ENCODE results near the gene ARHGAP15. TPM values are rescaled to one million over a fixed set of nuclear protein-coding genes. Genes with fewer than 3 reads are reported as not detected.

The ARHGAP15 gene
- total and polyA plus RNA-seq, 4 donors = 3.8 to 17.9 (median 13.2) TPM

DNA sequence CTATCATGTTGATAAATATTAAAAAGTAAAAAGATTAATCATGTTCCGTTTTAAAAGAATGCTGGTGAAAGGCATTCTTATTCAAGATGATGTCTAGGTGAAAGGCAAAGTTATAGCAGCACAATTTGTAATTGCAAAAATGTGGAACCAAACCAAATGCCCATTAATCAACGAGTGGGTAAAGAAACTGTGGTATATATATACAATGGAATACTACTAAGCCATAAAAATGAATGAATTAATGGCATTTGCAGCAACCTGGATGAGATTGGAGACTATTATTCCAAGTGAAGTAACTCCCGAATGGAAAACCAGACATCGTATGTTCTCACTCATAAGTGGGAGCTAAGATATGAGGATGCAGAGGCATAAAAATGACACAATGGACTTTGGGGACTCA, 286.4 kb downstream of the ARHGAP15 start:
- H3K9ac ChIP-seq (ENCODE audit: low read depth in 1 of 2, low read length in 2 of 2) = no peak overlapping the region
- H3K27me3 ChIP-seq (ENCODE audit: control insufficient read depth in 4 of 4, insufficient read depth in 4 of 4, low read length in 3 of 4) = no peaks in the 10 kb centered on the region
- TF ChIP-seq, protein P1, sequence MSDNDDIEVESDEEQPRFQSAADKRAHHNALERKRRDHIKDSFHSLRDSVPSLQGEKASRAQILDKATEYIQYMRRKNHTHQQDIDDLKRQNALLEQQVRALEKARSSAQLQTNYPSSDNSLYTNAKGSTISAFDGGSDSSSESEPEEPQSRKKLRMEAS (IDR thresholded peaks at IDR 0.05) = no peak
- TF ChIP-seq SP1 (IDR thresholded peaks at IDR 0.05) (no peak), GABPA (IDR thresholded peaks at IDR 0.05 in 1 of 2, conservative IDR thresholded peaks at IDR 0.05 in 1 of 2) (no peak), ATF3 (IDR thresholded peaks at IDR 0.05) (no peak), YY1 (IDR thresholded peaks at IDR 0.05) (no peak), JUND (IDR thresholded peaks at IDR 0.05) (no peak), RAD21 (IDR thresholded peaks at IDR 0.05) (no peak), EGR1 (IDR thresholded peaks at IDR 0.05; ENCODE audit: low read depth in 2 of 2) (no peak), FOXA2 (IDR thresholded peaks at IDR 0.05) (no peak), ZBTB33 (IDR thresholded peaks at IDR 0.05) (no peak), NR2F2 (IDR thresholded peaks at IDR 0.05) (no peak), HNF4G (IDR thresholded peaks at IDR 0.05) (no peak), RXRA (IDR thresholded peaks at IDR 0.05) (no peak), TAF1 (conservative IDR thresholded peaks at IDR 0.05) (no peak), CTCF (IDR thresholded peaks at IDR 0.05; ENCODE audit: low read depth, low read length, missing input control) (no peak), FOXA1 (IDR thresholded peaks at IDR 0.05) (no peak), HNF4A (conservative IDR thresholded peaks at IDR 0.05) (no peak)
- TF ChIP-seq, protein P2, sequence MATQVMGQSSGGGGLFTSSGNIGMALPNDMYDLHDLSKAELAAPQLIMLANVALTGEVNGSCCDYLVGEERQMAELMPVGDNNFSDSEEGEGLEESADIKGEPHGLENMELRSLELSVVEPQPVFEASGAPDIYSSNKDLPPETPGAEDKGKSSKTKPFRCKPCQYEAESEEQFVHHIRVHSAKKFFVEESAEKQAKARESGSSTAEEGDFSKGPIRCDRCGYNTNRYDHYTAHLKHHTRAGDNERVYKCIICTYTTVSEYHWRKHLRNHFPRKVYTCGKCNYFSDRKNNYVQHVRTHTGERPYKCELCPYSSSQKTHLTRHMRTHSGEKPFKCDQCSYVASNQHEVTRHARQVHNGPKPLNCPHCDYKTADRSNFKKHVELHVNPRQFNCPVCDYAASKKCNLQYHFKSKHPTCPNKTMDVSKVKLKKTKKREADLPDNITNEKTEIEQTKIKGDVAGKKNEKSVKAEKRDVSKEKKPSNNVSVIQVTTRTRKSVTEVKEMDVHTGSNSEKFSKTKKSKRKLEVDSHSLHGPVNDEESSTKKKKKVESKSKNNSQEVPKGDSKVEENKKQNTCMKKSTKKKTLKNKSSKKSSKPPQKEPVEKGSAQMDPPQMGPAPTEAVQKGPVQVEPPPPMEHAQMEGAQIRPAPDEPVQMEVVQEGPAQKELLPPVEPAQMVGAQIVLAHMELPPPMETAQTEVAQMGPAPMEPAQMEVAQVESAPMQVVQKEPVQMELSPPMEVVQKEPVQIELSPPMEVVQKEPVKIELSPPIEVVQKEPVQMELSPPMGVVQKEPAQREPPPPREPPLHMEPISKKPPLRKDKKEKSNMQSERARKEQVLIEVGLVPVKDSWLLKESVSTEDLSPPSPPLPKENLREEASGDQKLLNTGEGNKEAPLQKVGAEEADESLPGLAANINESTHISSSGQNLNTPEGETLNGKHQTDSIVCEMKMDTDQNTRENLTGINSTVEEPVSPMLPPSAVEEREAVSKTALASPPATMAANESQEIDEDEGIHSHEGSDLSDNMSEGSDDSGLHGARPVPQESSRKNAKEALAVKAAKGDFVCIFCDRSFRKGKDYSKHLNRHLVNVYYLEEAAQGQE (IDR thresholded peaks at IDR 0.05) = no peak
- 90% methylated on average over 4 of the region's 4 CpGs for WGBS
- no peak overlapping the region for H3K4me3 ChIP-seq (ENCODE audit: low read depth in 1 of 3, low read length in 3 of 3)
- H3K9me3 ChIP-seq (ENCODE audit: control insufficient read depth in 4 of 4, low read length in 3 of 4) = no peaks in the 10 kb centered on the region
- H3K27ac ChIP-seq (ENCODE audit: low read depth in 1 of 2, low read length in 2 of 2) = no peak overlapping the region
- no peaks in the 10 kb centered on the region for H3K4me1 ChIP-seq (ENCODE audit: control insufficient read depth in 4 of 4, insufficient read depth in 4 of 4, low read length in 3 of 4)
- no peak for DNase-seq (ENCODE audit: low spot score)
- H3K36me3 ChIP-seq (ENCODE audit: control insufficient read depth in 4 of 4, insufficient read depth in 3 of 4, low read depth in 1 of 4, low read length in 3 of 4) = no peaks in the 10 kb centered on the region

Data from liver (tissue), 9 donors.